HG03469 (cell line): ENCODE data around the gene HIGD1C.
"Not testable (repeated sequence)": the region's sequence is repeated elsewhere in the genome, so short reads cannot be mapped to it uniquely, and the experiment has no call there.

Experiments
- ATAC-seq: cut with Tn5 transposase; IDR thresholded peaks from one replicate; pipeline ENCODE4 v1.9.1; 2021; ENCODE audit warnings: mild to moderate bottlenecking, moderate library complexity, moderate number of reproducible peaks; ENCODE audit not compliant: unreplicated experiment

Gene HIGD1C

GRCh38 chr12:50933459-50934124, 18.8 kb upstream of the HIGD1C start:
- no peak for ATAC-seq

- no peak for ATAC-seq
These were observed 17.9 kb upstream of the HIGD1C start for GRCh38 chr12:50934371-50934851.

GRCh38 chr12:50934981-50935807, 17.1 kb upstream of the HIGD1C start:
- ATAC-seq, result no peak

DNA sequence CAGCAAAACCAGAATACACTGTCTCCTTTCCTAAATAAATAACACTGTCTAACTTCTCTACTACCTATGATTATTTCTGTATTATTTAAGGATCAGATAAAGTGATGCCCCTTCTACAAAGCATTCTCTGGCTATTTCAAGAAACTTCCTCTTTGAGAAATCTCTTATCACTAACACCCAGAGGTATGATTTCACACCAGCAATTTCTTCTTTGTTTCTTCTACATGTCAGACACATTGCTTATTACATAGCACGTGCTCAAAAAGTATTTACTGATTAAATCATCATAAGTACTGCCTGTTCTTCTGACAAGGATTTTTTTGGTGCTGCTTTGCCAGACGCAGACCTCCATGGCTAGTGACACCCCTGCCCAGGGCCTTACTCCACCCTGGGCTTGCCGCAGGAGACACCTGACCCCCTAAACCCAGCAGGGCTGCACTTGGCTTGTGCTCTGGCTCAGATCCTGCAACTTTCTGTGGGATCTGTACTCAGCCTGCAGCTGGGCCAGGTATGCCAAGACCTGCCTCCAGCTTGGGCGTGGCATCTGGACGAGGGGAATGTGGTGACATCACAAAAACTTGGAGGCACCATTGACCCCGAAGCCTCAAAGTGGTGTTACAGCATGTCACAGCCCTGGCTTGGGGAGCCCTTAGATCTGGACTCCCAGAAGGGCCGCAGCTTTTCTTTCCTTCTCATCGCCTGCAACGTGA, 15.4 kb upstream of the HIGD1C start:
- ATAC-seq, result no peak

DNA sequence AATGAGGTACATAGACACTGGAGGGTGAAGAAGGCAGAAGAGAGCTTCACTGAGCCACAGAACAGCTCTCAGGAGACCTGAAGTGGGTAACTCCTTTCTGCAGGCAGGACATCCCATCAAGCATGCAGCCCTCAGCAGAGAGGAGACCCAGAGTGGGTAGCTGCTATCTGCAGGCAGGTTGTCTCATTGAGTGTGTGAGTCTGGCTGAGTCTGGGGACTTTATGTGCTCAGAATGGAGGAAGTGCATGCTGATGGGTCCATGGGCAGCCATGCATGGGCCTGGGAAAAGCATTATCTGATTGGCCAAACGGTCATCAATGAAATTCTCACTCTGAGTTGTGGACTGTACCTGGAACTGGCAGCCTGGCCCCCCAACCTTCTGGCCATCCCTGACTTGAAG, 14.7 kb upstream of the HIGD1C start:
- ATAC-seq, result no peak

GRCh38 chr12:50947933-50948626, 4.3 kb upstream of the HIGD1C start:
- ATAC-seq, result no peak

DNA sequence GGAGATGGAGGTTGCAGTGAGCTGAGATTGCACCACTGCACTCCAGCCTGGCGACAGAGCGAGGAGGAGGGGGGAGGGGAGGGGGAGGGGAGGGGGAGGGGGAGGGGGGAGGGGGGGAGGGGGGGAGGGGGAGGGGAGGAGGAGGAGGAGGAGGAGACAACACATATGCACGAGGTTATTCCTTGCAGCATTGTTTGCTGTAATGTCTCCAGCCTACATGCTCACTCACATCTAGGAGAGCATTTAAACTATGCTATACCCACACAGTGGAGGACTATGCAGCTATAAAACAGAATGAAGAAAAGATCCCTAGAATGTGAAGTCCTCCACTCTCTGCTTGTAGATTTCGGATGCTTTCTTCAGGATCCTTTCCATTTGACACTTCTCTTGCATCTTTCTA, 3.5 kb upstream of the HIGD1C start:
- ATAC-seq, result no peak

DNA sequence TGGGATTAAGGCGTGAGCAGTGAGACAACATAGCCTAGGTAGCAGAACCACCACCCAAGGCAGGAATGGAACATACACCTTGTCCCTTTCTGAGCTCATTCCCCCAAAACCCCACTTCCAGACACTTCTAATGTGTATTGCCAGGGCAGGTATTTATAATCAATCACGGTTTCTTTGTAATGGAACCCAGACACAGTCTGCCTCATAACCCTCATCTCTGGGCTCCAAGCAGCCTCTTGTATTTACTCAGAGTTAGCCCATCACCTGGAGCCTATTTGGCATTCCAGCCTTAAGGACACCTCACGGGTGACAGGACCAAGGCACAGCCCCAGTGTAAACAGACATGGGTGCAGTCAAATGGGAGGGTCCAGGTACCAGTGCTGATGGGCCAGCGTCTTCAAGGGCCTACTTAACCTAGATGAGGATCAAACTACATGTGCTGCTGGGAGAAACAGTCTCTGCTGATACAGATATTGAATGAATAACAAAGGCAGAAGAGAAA, 2.5 kb upstream of the HIGD1C start:
- no peak for ATAC-seq

GRCh38 chr12:50951112-50951511, 1.2 kb upstream of the HIGD1C start:
- no peak for ATAC-seq

GRCh38 chr12:50953047-50953446, 703 bp downstream of the HIGD1C start:
- no peak for ATAC-seq

GRCh38 chr12:50954789-50955188, 2.4 kb downstream of the HIGD1C start:
- ATAC-seq, result not testable (repeated sequence)

DNA sequence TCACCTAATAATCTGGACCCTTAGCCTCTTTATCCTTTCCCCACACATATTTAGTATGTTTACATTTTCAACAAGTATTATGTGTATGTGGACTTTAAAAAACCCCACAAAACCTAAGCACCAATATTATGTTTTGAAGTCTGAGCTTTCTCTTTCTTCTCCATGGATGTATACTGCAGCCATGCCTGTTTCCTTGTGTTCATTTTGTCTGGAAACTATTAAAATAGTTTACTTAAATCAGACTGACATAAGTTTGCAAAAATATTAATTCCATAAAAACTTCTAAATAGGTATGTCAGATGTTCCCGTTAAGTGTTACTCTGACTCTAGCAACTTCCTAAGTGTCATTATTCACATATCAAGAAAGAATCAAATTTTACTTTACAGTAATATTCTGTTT, 2.9 kb downstream of the HIGD1C start:
- ATAC-seq, result no peak

GRCh38 chr12:50955697-50956096, 3.4 kb downstream of the HIGD1C start:
- ATAC-seq, result no peak

- ATAC-seq, result no peak
These were observed 7.8 kb downstream of the HIGD1C start for GRCh38 chr12:50960130-50960529.

GRCh38 chr12:50961708-50962107, 9.4 kb downstream of the HIGD1C start:
- ATAC-seq, result no peak

- ATAC-seq, result no peak
These were observed 12.1 kb downstream of the HIGD1C start for GRCh38 chr12:50964432-50964831.

DNA sequence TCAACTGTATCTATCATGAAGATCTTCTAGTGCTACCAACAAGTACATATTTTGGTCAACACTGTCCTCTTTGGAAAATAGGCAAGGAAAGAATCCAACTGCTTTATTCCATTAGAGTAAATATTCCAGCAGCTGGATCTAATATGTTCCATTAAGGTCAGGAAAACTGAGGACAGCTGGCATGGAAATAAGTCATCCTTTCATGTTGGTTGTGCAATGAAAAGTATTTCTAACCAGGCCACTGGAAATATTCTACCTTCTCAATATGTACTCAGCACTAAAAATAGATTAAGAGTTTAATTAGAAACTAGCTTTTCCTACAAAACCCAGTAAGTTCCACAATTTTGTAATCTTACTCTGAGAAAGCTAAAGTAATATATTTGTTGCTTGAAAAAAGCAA, 19.6 kb downstream of the HIGD1C start:
- no peak for ATAC-seq

- ATAC-seq, result no peak
These were observed 27.2 kb downstream of the HIGD1C start for GRCh38 chr12:50979369-50980052.

DNA sequence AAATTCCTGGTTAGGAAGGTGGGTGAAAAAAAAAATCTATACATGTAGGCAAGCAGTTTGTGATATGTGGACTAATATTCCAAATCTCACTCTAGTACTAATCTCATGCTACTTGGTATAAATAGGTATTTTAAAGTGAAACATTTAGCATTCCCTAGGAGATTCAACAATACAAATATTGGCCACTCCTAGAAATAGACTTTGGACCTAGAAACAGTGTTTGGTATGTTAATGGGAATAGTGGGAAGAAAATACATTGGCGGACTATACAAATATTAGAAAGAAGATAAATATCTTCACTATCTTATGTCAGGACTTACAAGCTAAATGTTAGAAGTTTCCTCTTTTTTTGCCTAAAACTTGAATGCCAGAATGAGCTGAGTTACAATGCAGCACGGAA, 28.2 kb downstream of the HIGD1C start:
- ATAC-seq, result no peak
